Tibial nerve (tissue), 3 donors: ENCODE results near the gene PAPSS2.

Experiments
- CTCF ChIP-seq, 5 experiments: fragments of 200-600 bp in 3 of 5; fragments of 450-650 bp in 2 of 5; sonication (generic) in 3 of 5; IDR thresholded peaks; one replicate each; pipeline ENCODE4 v1.5.1; 2016 to 2019; ENCODE audit warnings: antibody characterized with exemption in 5 of 5, mild to moderate bottlenecking in 3 of 5, moderate library complexity in 2 of 5
- POLR2A ChIP-seq, 2 donors: fragments of 450-650 bp; IDR thresholded peaks; one replicate each; pipeline ENCODE4 v1.6.1; 2017; ENCODE audit warnings: antibody characterized with exemption in 2 of 2, mild to moderate bottlenecking in 2 of 2, moderate library complexity in 2 of 2

- no peak for TF ChIP-seq CTCF (IDR thresholded peaks at IDR 0.05)
- TF ChIP-seq POLR2A (IDR thresholded peaks at IDR 0.05): no peak
Observed at GRCh38 chr10:87654212-87654611, 5.5 kb upstream of the PAPSS2 start.
